ENCODE data around the gene UNG. TPM values are rescaled to one million over a fixed set of nuclear protein-coding genes. Genes with fewer than 3 reads are reported as not detected.

The UNG gene
- total and polyA plus RNA-seq, 2 of the 8 experiments (the other 6 are each of a cell fraction or from before 2014, with no cell fraction given) = 71.6 to 163 TPM

DNA sequence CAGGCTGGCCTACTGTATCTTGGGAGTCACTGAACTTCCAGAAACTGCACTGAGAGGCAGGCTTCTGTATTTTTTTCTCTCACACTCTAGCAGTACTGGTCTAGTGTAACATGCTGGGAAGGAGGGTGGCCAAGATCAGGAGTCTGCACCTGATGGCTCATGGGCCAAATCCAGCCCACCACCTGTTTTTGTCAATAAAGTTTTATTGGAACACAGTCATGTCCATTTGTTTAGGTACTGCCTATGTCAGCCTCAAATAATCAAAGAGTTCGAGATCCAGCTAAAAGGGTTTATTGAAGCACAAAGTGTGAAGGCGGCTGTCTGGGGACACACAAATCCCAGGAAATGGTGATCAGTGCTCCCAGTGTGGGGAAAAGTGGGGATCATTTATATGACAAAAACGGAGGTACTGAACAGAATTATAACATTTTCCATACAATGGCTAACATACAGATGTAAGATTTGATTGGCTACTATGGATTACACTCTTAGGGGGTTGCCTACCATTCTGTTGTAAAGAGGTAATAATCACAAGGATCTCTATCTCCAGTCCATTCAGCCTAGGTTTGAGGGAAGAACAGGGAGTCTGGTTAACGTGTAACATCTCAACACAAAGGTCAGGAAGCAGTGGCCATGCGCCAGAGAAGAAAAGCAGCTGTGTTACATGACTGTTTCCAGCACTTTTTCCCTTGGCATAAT lies 32.1 kb upstream of the UNG start (continued):
- TF ChIP-seq, protein P1, sequence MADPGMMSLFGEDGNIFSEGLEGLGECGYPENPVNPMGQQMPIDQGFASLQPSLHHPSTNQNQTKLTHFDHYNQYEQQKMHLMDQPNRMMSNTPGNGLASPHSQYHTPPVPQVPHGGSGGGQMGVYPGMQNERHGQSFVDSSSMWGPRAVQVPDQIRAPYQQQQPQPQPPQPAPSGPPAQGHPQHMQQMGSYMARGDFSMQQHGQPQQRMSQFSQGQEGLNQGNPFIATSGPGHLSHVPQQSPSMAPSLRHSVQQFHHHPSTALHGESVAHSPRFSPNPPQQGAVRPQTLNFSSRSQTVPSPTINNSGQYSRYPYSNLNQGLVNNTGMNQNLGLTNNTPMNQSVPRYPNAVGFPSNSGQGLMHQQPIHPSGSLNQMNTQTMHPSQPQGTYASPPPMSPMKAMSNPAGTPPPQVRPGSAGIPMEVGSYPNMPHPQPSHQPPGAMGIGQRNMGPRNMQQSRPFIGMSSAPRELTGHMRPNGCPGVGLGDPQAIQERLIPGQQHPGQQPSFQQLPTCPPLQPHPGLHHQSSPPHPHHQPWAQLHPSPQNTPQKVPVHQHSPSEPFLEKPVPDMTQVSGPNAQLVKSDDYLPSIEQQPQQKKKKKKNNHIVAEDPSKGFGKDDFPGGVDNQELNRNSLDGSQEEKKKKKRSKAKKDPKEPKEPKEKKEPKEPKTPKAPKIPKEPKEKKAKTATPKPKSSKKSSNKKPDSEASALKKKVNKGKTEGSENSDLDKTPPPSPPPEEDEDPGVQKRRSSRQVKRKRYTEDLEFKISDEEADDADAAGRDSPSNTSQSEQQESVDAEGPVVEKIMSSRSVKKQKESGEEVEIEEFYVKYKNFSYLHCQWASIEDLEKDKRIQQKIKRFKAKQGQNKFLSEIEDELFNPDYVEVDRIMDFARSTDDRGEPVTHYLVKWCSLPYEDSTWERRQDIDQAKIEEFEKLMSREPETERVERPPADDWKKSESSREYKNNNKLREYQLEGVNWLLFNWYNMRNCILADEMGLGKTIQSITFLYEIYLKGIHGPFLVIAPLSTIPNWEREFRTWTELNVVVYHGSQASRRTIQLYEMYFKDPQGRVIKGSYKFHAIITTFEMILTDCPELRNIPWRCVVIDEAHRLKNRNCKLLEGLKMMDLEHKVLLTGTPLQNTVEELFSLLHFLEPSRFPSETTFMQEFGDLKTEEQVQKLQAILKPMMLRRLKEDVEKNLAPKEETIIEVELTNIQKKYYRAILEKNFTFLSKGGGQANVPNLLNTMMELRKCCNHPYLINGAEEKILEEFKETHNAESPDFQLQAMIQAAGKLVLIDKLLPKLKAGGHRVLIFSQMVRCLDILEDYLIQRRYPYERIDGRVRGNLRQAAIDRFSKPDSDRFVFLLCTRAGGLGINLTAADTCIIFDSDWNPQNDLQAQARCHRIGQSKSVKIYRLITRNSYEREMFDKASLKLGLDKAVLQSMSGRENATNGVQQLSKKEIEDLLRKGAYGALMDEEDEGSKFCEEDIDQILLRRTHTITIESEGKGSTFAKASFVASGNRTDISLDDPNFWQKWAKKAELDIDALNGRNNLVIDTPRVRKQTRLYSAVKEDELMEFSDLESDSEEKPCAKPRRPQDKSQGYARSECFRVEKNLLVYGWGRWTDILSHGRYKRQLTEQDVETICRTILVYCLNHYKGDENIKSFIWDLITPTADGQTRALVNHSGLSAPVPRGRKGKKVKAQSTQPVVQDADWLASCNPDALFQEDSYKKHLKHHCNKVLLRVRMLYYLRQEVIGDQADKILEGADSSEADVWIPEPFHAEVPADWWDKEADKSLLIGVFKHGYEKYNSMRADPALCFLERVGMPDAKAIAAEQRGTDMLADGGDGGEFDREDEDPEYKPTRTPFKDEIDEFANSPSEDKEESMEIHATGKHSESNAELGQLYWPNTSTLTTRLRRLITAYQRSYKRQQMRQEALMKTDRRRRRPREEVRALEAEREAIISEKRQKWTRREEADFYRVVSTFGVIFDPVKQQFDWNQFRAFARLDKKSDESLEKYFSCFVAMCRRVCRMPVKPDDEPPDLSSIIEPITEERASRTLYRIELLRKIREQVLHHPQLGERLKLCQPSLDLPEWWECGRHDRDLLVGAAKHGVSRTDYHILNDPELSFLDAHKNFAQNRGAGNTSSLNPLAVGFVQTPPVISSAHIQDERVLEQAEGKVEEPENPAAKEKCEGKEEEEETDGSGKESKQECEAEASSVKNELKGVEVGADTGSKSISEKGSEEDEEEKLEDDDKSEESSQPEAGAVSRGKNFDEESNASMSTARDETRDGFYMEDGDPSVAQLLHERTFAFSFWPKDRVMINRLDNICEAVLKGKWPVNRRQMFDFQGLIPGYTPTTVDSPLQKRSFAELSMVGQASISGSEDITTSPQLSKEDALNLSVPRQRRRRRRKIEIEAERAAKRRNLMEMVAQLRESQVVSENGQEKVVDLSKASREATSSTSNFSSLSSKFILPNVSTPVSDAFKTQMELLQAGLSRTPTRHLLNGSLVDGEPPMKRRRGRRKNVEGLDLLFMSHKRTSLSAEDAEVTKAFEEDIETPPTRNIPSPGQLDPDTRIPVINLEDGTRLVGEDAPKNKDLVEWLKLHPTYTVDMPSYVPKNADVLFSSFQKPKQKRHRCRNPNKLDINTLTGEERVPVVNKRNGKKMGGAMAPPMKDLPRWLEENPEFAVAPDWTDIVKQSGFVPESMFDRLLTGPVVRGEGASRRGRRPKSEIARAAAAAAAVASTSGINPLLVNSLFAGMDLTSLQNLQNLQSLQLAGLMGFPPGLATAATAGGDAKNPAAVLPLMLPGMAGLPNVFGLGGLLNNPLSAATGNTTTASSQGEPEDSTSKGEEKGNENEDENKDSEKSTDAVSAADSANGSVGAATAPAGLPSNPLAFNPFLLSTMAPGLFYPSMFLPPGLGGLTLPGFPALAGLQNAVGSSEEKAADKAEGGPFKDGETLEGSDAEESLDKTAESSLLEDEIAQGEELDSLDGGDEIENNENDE (IDR thresholded peaks at IDR 0.05; ENCODE audit: insufficient replicate concordance, low read length) = no peak
- no peak for TF ChIP-seq JUND (IDR thresholded peaks at IDR 0.05; ENCODE audit: low read length)
